ENCODE results near the gene CALM3.

The CALM3 gene

GRCh38 chr19:46640656-46641055 lies 39.5 kb downstream of the CALM3 start:
- no peak for DNase-seq

DNA sequence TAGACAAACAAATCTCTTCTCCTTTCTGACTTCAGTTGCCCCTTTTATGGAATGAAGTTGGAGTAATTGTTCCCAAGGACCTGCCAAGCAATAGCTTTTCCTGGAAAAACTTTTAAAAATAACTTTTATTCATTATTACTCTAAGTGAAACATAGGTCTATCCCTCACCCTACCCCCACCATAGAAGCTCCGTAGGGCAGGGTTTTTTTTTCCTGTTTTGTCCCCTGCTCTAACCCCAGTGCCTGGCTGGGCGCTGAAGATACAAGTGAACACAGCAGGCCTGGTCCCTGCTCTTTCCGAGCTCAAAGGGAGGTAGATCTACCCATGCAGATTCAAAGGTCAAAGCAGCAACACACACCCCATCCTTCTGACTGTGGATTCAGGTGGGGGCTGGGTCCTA lies 43.6 kb downstream of the CALM3 start:
- DNase-seq: no peak

DNA sequence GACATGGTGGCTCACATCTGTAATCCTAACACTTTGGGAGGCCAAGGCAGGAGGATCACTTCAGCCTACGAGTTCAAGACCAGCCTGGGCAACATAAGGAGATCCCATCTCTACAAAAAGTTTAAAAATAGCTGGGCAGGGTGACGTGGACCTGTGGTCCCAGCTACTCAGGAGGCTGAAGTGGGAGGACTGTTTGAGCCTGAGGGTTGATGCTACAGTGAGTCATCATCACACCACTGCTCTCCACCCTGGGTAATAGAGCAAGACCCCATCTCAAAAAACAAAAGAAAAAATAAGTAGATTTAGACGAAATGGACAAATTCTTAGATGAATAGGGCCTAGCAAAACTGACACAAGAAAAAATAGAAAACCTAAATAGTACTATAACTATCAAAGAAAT lies 45.3 kb downstream of the CALM3 start:
- DNase-seq: no peak

GRCh38 chr19:46648060-46648960 lies 47.2 kb downstream of the CALM3 start:
- DNase-seq: no peak

GRCh38 chr19:46648961-46649960 lies 48.1 kb downstream of the CALM3 start:
- no peak for DNase-seq

GRCh38 chr19:46650445-46650844 lies 49.3 kb downstream of the CALM3 start:
- DNase-seq: no peak

GRCh38 chr19:46654621-46655152 lies 53.6 kb downstream of the CALM3 start:
- DNase-seq: no peak

DNA sequence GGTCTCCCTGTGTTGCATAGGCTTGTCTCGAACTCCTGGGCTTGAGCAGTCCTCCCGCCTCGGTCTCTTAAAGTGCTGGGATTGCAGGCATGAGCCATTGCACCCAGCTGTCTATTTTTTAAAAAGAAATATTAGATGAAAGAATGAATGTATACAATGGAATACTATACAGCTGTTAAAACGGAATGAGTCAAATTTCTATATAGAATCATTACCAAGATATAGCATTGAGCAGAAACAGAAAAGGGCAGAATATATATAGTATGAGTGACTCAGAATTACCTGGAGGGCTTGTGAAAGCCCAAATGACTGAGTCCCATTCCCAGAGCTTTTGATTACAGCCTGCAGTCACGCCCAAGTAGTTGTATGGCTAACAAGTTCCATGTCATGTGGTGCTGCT lies 55.4 kb downstream of the CALM3 start:
- DNase-seq: no peak

- no peak for DNase-seq
Observed at GRCh38 chr19:46659151-46660007, 58.2 kb downstream of the CALM3 start.

- no peak for DNase-seq
Observed at GRCh38 chr19:46660008-46660517, 58.9 kb downstream of the CALM3 start.
